HG03457 (cell line): ENCODE measurements around the gene BRD1.
"Not testable (repeated sequence)": the region's sequence is repeated elsewhere in the genome, so short reads cannot be mapped to it uniquely, and the experiment has no call there.

Experiments used
- ATAC-seq: cut with Tn5 transposase; IDR thresholded peaks from one replicate; pipeline ENCODE4 v1.9.1; 2021; ENCODE audit warnings: moderate number of reproducible peaks; ENCODE audit not compliant: unreplicated experiment

The BRD1 gene

DNA sequence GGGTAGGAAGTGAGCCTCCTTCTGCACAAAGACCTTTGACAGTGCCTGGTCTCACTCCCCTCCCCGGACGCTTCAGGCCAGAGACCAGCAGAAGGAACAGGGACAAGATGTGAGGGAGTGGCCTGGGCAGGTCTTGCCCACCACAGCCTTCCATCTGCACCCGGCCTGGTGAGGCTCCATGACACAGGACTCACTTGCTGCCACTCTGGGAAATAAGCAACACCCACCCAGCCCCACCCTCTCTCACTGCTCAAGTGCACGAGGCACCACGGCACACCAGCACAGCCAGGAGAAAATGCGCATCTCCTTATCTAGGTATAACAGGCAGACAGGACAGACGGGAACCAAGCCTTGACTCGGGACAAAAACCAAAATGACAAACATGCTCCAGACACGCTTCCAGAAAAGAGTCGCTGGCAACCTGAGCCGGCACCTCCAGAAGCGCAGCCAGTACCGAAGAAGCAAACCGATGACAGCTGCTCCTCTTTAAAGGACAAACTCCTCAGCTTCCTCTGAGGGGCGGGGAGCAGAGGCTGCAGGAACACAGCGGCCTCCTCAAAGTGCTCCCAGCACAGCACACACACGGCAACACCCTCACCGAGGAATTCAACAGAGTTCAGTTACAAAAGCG, 41.7 kb downstream of the BRD1 start:
- ATAC-seq: no peak

DNA sequence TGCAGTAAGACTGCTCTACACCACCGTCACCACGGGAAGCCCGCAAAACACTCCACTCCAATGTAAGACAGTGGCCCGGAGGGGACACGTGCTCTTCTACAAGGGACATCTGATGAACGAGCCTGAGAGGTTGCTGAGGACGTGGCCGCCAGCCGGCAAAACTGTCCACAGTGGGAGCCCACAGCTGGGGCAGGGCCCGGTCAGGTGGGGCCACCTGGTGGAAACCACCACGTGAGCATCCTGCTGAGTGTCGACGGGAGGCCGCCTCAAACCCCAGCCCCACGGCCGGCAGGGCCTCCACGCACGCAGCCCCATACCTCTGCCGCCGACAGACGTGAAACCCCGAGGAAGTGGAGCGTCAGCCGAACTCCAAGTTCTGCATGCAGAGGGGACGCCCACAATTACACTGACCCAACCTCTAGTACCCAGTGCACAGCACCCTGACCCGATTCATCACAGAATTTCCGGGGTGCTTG, 42.6 kb downstream of the BRD1 start:
- no peak for ATAC-seq

- ATAC-seq: no peak
Observed at GRCh38 chr22:49784630-49784971, 43.1 kb downstream of the BRD1 start.

DNA sequence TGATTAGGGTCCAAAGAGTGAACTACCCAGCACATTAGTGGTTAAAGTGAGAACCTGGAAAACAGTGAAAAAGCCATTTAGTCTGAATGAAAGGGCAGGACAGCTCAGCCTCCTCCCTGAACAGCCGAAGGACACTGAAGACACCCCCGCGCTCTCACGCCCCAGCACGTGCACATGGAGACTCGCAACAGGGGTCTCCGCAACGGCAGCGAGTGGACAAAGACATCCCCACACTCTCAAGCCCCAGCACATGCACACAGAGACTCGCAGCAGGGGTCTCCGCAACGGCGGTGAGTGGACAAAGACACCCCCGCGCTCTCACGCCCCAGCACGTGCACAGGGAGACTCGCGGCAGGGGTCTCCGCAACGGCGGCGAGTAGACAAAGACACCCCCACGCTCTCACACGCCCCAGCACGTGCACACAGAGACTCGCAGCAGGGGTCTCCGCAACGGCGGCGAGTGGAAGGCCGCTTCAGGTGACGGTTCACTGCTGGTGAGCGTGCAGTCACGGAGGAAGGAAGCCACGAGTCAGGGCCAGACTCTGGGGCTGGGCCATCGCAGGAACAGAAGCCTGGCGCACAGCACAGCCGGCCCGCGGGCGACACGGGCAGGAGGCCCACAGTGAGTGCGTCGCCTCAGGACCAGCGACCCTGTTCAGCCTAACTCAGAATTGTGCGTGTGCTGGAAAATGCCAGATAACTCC, 43.6 kb downstream of the BRD1 start:
- no peak for ATAC-seq

- ATAC-seq: no peak
Observed at GRCh38 chr22:49783036-49783746, 44.5 kb downstream of the BRD1 start.

DNA sequence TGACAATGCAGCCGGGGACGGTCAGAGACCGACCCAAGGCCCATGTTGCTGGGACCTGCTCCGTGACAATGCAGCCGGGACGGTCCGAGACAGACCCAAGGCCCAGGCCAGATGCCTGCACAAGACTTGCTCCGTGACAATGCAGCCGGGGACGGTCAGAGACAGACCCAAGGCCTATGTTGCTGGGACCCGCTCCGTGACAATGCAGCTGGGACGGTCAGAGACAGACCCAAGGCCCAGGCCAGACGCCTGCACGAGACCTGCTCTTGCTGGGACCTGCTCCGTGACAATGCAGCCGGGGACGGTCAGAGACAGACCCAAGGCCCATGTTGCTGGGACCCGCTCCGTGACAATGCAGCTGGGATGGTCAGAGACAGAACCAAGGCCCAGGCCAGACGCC, 45.8 kb downstream of the BRD1 start:
- not testable (repeated sequence) for ATAC-seq

GRCh38 chr22:49781289-49781782, 46.3 kb downstream of the BRD1 start:
- ATAC-seq: no peak

GRCh38 chr22:49780698-49781288, 46.9 kb downstream of the BRD1 start:
- no peak for ATAC-seq

GRCh38 chr22:49779853-49780697, 47.6 kb downstream of the BRD1 start:
- ATAC-seq: no peak

GRCh38 chr22:49779211-49779610, 48.5 kb downstream of the BRD1 start:
- no peak for ATAC-seq

DNA sequence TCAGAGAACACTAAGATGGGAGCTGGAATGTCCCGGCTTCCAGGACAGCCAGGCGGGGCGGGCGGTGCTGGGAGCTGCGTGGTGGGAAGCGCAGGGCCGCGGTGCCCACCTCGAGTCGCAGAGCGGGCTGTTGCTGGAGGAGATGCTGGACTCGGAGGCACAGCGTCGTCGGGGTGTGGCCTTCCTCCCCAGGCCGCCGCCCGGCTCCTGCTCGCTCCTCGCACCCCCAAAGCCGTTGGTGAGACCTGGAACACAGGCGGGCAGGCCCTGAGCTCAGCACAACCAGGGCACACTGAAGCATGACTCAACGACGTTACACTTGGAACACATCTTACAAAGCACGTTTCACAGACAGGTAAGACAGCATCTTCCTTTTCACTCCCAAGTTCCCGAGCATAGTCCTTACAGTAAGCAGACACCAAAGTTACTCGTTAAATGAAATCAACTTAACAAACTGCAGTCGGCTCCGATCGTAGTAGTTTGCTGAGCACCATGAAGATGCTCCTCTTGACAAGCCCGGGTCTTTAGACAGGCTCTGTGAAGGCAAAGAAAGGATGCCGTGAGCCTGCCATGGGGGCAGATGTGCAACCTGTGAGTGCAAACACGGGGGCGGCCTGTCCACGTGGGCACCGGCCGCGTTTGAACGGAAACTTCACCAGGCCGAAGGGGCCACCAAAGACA, 50.0 kb downstream of the BRD1 start:
- no peak for ATAC-seq

DNA sequence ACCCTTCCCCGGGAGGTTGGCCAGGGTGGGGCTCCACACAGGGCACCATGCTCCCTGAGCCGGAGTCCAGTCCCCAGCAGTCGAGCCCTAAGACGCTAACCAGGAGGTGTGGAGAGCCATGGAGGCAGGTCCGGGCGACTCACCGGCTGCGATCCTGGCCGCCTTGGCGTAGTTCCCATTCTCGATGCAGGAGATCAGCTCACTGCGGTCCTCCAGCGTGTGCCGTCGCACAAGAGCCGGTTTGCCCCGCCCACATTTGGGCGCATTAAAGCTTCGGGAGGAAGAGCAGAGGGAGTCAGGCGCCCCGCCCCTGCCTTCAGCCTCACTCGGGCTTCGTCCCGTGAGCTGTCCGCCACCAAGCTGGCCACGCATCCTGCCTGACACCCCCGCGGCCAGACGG, 50.8 kb downstream of the BRD1 start:
- no peak for ATAC-seq

DNA sequence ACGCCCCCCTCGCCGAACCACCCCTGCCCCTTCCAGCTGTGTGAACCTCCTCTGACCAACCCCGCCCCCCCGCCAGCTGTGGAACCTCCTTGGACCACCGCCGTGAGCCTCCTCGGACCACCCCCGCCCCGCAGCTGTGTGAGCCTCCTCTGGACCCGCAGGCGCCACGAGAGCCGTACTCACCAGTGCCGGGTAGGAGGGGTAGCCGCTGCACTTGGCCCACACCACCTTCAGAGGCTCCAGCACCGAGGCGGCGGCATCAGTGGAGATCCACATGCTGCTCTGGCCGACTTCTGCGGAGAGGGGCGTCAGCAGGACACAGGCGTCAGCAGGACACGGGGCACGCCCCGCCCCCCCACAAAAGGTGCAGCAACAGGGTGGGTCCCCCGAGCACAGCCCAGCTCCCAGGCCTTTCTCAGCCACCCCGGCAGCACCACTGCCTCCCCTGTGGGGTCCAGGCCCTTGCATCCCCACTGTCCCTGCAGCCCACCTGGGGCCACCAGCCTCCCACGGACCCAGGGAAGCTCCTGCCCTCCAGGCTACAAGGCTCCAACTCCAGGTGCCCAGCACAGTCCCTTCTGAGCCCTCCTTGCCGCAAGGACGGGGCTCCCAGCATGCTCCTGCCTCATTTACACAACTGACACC, 51.7 kb downstream of the BRD1 start:
- ATAC-seq: no peak

DNA sequence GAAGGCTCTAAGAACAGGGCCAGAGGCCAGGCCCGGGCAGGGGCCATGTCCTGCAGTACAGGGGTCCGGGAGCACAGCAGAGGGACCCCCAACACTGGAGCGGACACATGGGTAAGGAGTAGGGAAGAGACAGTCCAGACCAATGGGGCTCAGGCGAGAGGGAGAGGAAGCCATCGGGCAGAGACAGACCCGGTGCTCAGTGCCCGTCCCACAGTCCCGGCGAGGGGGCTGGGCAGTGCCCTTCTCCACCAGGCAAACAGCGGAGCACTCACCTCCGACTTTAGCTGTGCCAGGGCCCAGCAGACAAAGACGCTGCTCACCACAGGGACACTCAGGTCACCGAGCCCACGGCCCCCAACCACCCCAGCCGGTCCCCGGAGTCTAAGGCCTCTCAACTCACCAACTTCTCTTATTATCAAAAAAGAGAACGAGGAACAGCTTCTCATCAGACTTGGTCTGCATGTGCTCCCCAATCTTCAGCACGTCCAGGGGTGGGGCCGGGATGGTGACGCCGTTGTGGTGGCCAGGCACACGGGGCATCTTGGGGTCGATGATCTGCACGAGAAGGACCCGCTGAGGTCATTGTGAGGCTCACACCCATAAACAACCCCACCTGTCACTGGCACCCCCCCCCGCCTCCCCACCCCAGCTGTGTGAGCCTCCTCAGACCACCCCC, 52.3 kb downstream of the BRD1 start:
- ATAC-seq: no peak

DNA sequence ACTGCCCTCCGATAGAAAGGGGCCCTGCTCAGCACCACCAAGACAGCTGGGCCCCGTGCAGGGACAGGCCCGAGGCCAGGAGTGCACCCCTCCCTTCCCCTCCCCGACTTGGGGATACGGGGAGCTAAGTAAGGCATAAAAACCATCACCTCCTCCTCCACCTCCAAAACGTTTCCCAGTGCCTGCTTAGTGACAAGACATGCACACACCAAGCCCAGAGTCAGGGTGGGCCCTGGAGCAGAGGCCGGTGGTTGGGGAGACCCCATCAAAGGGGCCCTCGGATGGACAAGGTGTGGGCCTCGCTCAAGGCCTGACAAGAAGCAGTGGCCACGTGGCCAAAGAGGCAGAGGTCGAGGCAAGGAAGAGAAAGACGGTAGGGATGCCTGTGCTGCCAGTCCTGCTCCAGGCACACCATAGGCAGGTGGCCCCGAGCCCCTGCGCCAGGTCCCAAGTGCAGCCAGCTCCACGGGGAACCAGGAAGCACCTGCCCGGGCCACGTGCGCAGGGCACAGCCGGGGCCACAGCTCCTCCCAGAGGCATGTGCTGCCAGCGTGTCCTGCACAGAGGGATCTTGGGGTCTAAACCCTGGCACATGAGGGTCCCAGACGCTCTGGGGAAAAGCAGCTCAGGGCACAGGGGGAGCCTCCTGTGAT, 53.0 kb downstream of the BRD1 start:
- no peak for ATAC-seq

DNA sequence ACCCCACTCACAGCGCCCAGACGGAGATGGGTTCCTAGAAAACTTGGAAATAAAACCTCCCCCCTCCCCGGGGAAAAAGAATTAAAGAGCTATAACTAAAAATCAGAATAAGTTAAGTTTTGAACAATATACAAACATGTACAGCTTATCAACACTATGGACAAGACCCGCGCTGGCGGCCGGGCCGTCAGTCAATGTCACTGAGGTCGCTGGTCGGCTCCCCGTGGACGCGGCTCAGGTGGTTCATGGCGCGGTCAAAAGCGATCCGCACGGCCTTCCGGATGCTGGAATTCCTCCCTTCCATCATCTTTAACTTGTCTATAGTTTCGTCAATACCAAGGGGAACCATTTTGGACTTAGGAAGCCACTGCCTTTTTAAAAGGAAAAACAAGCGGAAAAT, 53.6 kb downstream of the BRD1 start:
- no peak for ATAC-seq

GRCh38 chr22:49773531-49773930, 54.1 kb downstream of the BRD1 start:
- ATAC-seq: no peak

DNA sequence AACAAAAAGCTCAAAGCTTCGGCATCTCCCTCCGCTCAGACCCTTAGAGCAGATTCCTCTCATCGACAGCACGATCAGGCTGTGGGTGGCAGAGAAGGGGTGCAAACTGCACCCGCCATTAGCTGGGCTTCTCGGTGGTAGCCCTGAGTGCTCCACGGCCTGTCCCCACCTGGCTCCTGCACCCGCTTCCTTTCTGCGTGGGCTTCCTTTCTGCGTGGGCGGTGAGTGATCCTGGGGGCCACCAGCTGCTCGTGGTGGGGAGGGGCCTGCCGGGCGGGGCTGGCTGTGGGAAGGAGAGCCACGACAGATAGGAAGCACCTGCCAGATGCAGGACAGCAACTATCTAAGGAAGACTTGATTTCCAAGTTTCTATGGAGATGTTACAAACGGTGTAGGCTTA, 55.0 kb downstream of the BRD1 start:
- ATAC-seq: no peak
